Panc1 (cell line): ENCODE results near the gene FAM110A. TPM values are rescaled to one million over a fixed set of nuclear protein-coding genes. Genes with fewer than 3 reads are reported as not detected.

Source experiments
- ATAC-seq: fragments of 200-7000 bp; cut with Tn5 transposase; 2 replicates; pipeline ENCODE4 v1.9.1; 2020; ENCODE audit warnings: mild to moderate bottlenecking, moderate library complexity
- BruUV-seq: library from RNA; stranded (reverse); fragments of 400-500 nt; replicated peaks from 2 replicates; lab custom pipeline; 2021; lab: Mats Ljungman, UMichigan
- CTCF ChIA-PET: fragments of 300-600 bp; sonication (Branson Sonifier 250); formaldehyde crosslinking; loops from one replicate; lab custom pipeline; 2022; ENCODE audit warnings: antibody characterized with exemption; lab: Charles Lee
- POLR2A ChIA-PET: fragments of 300-600 bp; sonication (Branson Sonifier 250); formaldehyde crosslinking; loops from one replicate; lab custom pipeline; 2022; ENCODE audit warnings: antibody characterized with exemption; lab: Charles Lee
- DNase-seq: peaks from one replicate; pipeline ENCODE4 v3.0.0-alpha.2; 2010; ENCODE audit warnings: low read depth, low spot score
- H3K27ac ChIP-seq: 2 replicates; pipeline ENCODE4 v1.5.1; 2011; ENCODE audit warnings: mild to moderate bottlenecking, low read length, inconsistent platforms
- H3K27me3 ChIP-seq: fragments of 200-500 bp; sonication (Bioruptor generic); 2 replicates; pipeline ENCODE4 v1.6.0; 2014; ENCODE audit warnings: low read length, inconsistent platforms; ENCODE audit not compliant: control insufficient read depth, insufficient read depth
- H3K36me3 ChIP-seq: fragments of 200-500 bp; sonication (Bioruptor generic); 2 replicates; pipeline ENCODE4 v1.5.1; 2014; ENCODE audit warnings: inconsistent platforms, mild to moderate bottlenecking, low read length, moderate library complexity; ENCODE audit not compliant: control insufficient read depth, insufficient read depth
- H3K4me1 ChIP-seq: 2 replicates; pipeline ENCODE4 v1.5.1; 2011; ENCODE audit warnings: inconsistent platforms, mild to moderate bottlenecking, low read length, moderate library complexity; ENCODE audit not compliant: control insufficient read depth, insufficient read depth
- H3K4me3 ChIP-seq, 2 experiments: 2 replicates each; pipeline ENCODE4 v1.5.1; 2011 to 2012; ENCODE audit warnings: low read depth in 2 of 2, low read length in 2 of 2, mild to moderate bottlenecking in 2 of 2, inconsistent platforms in 1 of 2, moderate library complexity in 1 of 2
- H3K9me3 ChIP-seq: fragments of 200-500 bp; sonication (Bioruptor generic); 2 replicates; pipeline ENCODE4 v1.5.1; 2014; ENCODE audit warnings: low read depth, mild to moderate bottlenecking, inconsistent platforms, low read length, moderate library complexity; ENCODE audit not compliant: control insufficient read depth, insufficient read depth
- CTCF ChIP-seq: fragments of 450-650 bp; IDR thresholded peaks from 2 replicates; pipeline ENCODE4 v1.5.1; 2017; ENCODE audit warnings: mild to moderate bottlenecking
- POLR2AphosphoS5 ChIP-seq: IDR thresholded peaks from 2 replicates; pipeline ENCODE4 v1.6.1; 2012; ENCODE audit warnings: mild to moderate bottlenecking, low read depth, low read length, moderate library complexity
- REST ChIP-seq, 2 experiments: IDR thresholded peaks; 2 replicates each; pipeline ENCODE4 v1.6.1; 2011 to 2012; ENCODE audit warnings: low read depth in 2 of 2, control low read depth in 1 of 2, low read length in 1 of 2, mild to moderate bottlenecking in 1 of 2, moderate library complexity in 1 of 2; ENCODE audit not compliant: insufficient read depth in 1 of 2
- SIN3A ChIP-seq: IDR thresholded peaks from 2 replicates; pipeline ENCODE4 v1.6.1; 2012; ENCODE audit warnings: low read depth, mild to moderate bottlenecking, low read length, moderate library complexity, borderline replicate concordance; ENCODE audit not compliant: insufficient read depth
- TCF7L2 ChIP-seq: IDR thresholded peaks from 2 replicates; pipeline ENCODE4 v1.6.1; 2011; ENCODE audit warnings: mild to moderate bottlenecking, low read depth, low read length, inconsistent platforms
- in situ Hi-C: cut with HindIII; loops from 2 replicates; pipeline ENCODE4 v1.10.0; 2016; ENCODE audit warnings: low sequenced_read_pairs, low pct_unique_long_range_greater_than_20kb
- intact Hi-C: fragments of 100-400 bp; cut with micrococcal nuclease; formaldehyde crosslinking; loops from one replicate; pipeline ENCODE4 v1.10.0; 2022; ENCODE audit not compliant: unreplicated experiment
- total RNA-seq: library from RNA; stranded (reverse); gene quantifications from one replicate; pipeline ENCODE4 v1.2.1, GENCODE V29; 2021; ENCODE audit not compliant: unreplicated experiment

The FAM110A gene
- total RNA-seq, 1 experiment from 2014 or later, result 7.8 TPM

GRCh38 chr20:831251-831650, 2.3 kb upstream of the FAM110A start:
- no peak for TF ChIP-seq POLR2AphosphoS5
- TF ChIP-seq CTCF, result no peak
- TF ChIP-seq SIN3A, result no peak
- no peak for TF ChIP-seq TCF7L2
- no peak for TF ChIP-seq REST (IDR thresholded peaks at IDR 0.05; ENCODE audit: insufficient read depth in 1 of 2, low read depth in 2 of 2, low read length in 1 of 2)
- BruUV-seq, result no TSS peak
- ATAC-seq (no peak), DNase-seq (no peak)
- peaks cover 7% of the 10 kb centered on the region; the same call in 1 of the 2 replicates for H3K4me1 ChIP-seq
- POLR2A ChIA-PET, result no interaction called here
- no peaks in the 10 kb centered on the region; the same call in 1 of the 2 replicates for H3K36me3 ChIP-seq
- in situ Hi-C loops (no loop called here), intact Hi-C loops (no loop called here)
- CTCF ChIA-PET, result no interaction called here
- H3K9me3 ChIP-seq, result no peaks in the 10 kb centered on the region
- H3K27ac ChIP-seq, result no peak overlapping the region
- H3K27me3 ChIP-seq, result no peaks in the 10 kb centered on the region
- no peak overlapping the region for H3K4me3 ChIP-seq

GRCh38 chr20:831956-832355, 1.6 kb upstream of the FAM110A start:
- intact Hi-C loops, result no loop called here
- BruUV-seq, result no TSS peak
- CTCF ChIA-PET, result no interaction called here
- Histone ChIP-seq H3K27me3 (no peaks in the 10 kb centered on the region), H3K36me3 (no peaks in the 10 kb centered on the region; the same call in 1 of the 2 replicates), H3K27ac (no peak overlapping the region), H3K9me3 (no peaks in the 10 kb centered on the region), H3K4me3 (no peak overlapping the region), H3K4me1 (peaks cover 7% of the 10 kb centered on the region; the same call in 1 of the 2 replicates)
- ATAC-seq (no peak), DNase-seq (no peak)
- TF ChIP-seq TCF7L2 (no peak), REST (IDR thresholded peaks at IDR 0.05; ENCODE audit: insufficient read depth in 1 of 2, low read depth in 2 of 2, low read length in 1 of 2) (no peak), POLR2AphosphoS5 (no peak), CTCF (no peak), SIN3A (no peak)
- in situ Hi-C loops, result no loop called here
- POLR2A ChIA-PET, result no interaction called here
